Hepatocyte (in vitro differentiated cells): ENCODE results near the gene KIAA1614. TPM values are rescaled to one million over a fixed set of nuclear protein-coding genes. Genes with fewer than 3 reads are reported as not detected.

Source experiments
- DNase-seq: peaks from one replicate; pipeline ENCODE4 v3.0.0-alpha.2; 2016; ENCODE audit warnings: low spot score
- H2AFZ ChIP-seq: fragments of 200-600 bp; sonication (generic); 2 replicates; pipeline ENCODE4 v1.6.0; 2016; ENCODE audit warnings: antibody characterized with exemption, mild to moderate bottlenecking
- H3K27ac ChIP-seq: fragments of 200-600 bp; sonication (generic); 2 replicates; pipeline ENCODE4 v1.5.1; 2016; ENCODE audit warnings: mild to moderate bottlenecking
- H3K27me3 ChIP-seq: fragments of 200-600 bp; sonication (generic); 2 replicates; pipeline ENCODE4 v1.6.1; 2016
- H3K36me3 ChIP-seq: fragments of 200-600 bp; sonication (generic); replicated peaks from 2 replicates; pipeline ENCODE4 v1.5.1; 2016; ENCODE audit warnings: low read depth; ENCODE audit not compliant: insufficient read depth
- H3K4me1 ChIP-seq: fragments of 200-600 bp; sonication (generic); 2 replicates; pipeline ENCODE4 v1.5.1; 2016; ENCODE audit warnings: mild to moderate bottlenecking, moderate library complexity; ENCODE audit not compliant: insufficient read depth
- H3K4me2 ChIP-seq: fragments of 200-600 bp; sonication (generic); 2 replicates; pipeline ENCODE4 v1.6.0; 2016
- H3K4me3 ChIP-seq: fragments of 200-600 bp; sonication (generic); 2 replicates; pipeline ENCODE4 v1.5.1; 2016; ENCODE audit warnings: mild to moderate bottlenecking
- H3K79me2 ChIP-seq: fragments of 200-600 bp; sonication (generic); 2 replicates; pipeline ENCODE4 v1.6.0; 2017; ENCODE audit warnings: mild to moderate bottlenecking
- H3K9me2 ChIP-seq: fragments of 200-600 bp; sonication (generic); replicated peaks from 2 replicates; pipeline ENCODE4 v1.6.0; 2017; ENCODE audit warnings: mild to moderate bottlenecking; ENCODE audit not compliant: insufficient read depth
- H3K9me3 ChIP-seq: fragments of 200-600 bp; sonication (generic); 2 replicates; pipeline ENCODE4 v1.5.1; 2016; ENCODE audit warnings: low read depth, mild to moderate bottlenecking
- H4K20me1 ChIP-seq: fragments of 200-600 bp; sonication (generic); 2 replicates; pipeline ENCODE4 v1.6.0; 2016; ENCODE audit warnings: mild to moderate bottlenecking; ENCODE audit not compliant: insufficient read depth, poor library complexity, severe bottlenecking
- EZH2 ChIP-seq: fragments of 200-600 bp; sonication (generic); IDR thresholded peaks from 2 replicates; pipeline ENCODE4 v1.6.1; 2016; ENCODE audit warnings: antibody characterized with exemption, mild to moderate bottlenecking, borderline replicate concordance
- EZH2phosphoT487 ChIP-seq: fragments of 200-600 bp; sonication (generic); IDR thresholded peaks from one replicate; pipeline ENCODE4 v1.6.1; 2018; ENCODE audit warnings: antibody characterized with exemption, mild to moderate bottlenecking, low read depth, moderate library complexity; ENCODE audit not compliant: unreplicated experiment, severe bottlenecking
- WGBS: methylation state at CpG from one replicate; pipeline ENCODE4 v1.1.6; 2016; ENCODE audit warnings: low lambda C conversion rate; ENCODE audit errors: missing lambda C conversion rate; 5-methylcytosine and 5-hydroxymethylcytosine counted together
- polyA plus RNA-seq: library from polyadenylated mRNA; unstranded; fragments of >200 nt; fragmentation: Nextera tagmentation; extraction: Ambion mirVana; gene quantifications from 2 replicates; pipeline ENCODE4 v1.2.1, GENCODE V29; 2016
- total RNA-seq: library from RNA; depleted of rRNA; stranded (reverse); fragments of >200 nt; gene quantifications from 2 replicates; pipeline ENCODE4 v1.2.3, GENCODE V29; 2014
- TF ChIP-seq, protein P1 (sequence below): fragments of 200-600 bp; sonication (generic); IDR thresholded peaks from 2 replicates; pipeline ENCODE4 v1.5.1; 2016; ENCODE audit warnings: antibody characterized with exemption, mild to moderate bottlenecking; ENCODE audit not compliant: poor library complexity

Gene KIAA1614
- total and polyA plus RNA-seq, 2 experiments from 2014 or later: 2.5 to 2.6 TPM

DNA sequence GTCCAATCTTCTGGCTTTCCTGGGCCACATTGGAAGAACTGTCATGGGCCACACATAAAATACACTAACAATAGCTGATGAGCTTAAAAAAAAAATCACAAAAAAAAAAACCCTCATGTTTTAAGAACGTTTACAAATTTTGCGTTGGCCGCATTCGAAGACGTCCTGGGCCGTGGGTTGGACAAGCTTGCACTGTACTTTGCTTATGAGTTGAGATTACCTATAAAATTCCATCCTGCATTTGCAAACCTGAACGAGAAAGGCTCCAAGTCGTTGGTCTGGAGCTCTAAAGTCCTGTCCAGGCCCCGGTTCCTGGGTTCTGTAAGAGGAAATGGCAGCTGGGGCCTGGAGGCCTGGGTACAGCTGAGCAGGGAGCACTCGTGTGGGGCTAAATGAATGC lies 51.4 kb downstream of the KIAA1614 start:
- H3K9me2 ChIP-seq: no peaks in the 10 kb centered on the region
- no peaks in the 10 kb centered on the region for H3K36me3 ChIP-seq
- H3K27ac ChIP-seq: no peak overlapping the region
- H3K79me2 ChIP-seq: no peaks in the 10 kb centered on the region
- H2AFZ ChIP-seq: no peak overlapping the region
- no peak overlapping the region for H3K4me2 ChIP-seq
- TF ChIP-seq, protein P1, sequence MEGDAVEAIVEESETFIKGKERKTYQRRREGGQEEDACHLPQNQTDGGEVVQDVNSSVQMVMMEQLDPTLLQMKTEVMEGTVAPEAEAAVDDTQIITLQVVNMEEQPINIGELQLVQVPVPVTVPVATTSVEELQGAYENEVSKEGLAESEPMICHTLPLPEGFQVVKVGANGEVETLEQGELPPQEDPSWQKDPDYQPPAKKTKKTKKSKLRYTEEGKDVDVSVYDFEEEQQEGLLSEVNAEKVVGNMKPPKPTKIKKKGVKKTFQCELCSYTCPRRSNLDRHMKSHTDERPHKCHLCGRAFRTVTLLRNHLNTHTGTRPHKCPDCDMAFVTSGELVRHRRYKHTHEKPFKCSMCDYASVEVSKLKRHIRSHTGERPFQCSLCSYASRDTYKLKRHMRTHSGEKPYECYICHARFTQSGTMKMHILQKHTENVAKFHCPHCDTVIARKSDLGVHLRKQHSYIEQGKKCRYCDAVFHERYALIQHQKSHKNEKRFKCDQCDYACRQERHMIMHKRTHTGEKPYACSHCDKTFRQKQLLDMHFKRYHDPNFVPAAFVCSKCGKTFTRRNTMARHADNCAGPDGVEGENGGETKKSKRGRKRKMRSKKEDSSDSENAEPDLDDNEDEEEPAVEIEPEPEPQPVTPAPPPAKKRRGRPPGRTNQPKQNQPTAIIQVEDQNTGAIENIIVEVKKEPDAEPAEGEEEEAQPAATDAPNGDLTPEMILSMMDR: no peak
- TF ChIP-seq EZH2phosphoT487 (no peak), EZH2 (no peak)
- no peak overlapping the region for H3K4me3 ChIP-seq
- no peaks in the 10 kb centered on the region for H3K9me3 ChIP-seq
- WGBS: 87% methylated on average over 10 of the region's 10 CpGs
- H3K4me1 ChIP-seq: no peaks in the 10 kb centered on the region
- no peaks in the 10 kb centered on the region for H3K27me3 ChIP-seq
- DNase-seq: no peak
- H4K20me1 ChIP-seq: peaks cover 4% of the 10 kb centered on the region

DNA sequence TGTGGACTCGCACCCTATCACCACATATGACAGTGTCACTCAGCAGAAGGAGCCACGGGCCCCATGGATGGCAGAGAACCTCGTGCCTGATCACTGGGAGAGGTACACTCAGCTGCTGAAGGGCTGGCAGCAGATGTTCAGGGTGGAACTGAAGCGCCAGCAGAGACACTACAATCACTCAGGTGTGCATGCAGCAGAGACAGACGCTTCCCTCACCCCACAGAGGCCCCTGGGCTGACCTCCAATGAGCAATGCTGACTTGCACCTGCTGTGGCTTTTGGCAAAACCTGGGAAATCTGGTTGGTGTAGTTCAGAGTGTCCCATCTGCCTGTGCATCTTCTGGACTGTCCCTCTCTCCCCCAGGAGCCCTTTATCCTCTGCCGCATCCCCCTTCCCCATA lies 51.9 kb downstream of the KIAA1614 start:
- no peak overlapping the region for H3K4me3 ChIP-seq
- H3K9me2 ChIP-seq: no peaks in the 10 kb centered on the region
- no peak overlapping the region for H3K4me2 ChIP-seq
- TF ChIP-seq EZH2: no peak
- TF ChIP-seq, protein P1: no peak
- H2AFZ ChIP-seq: no peak overlapping the region
- no peaks in the 10 kb centered on the region for H3K79me2 ChIP-seq
- H3K36me3 ChIP-seq: no peaks in the 10 kb centered on the region
- no peak overlapping the region for H3K27ac ChIP-seq
- no peaks in the 10 kb centered on the region for H3K4me1 ChIP-seq
- WGBS: 95% methylated on average over 6 of the region's 6 CpGs
- no peaks in the 10 kb centered on the region for H3K27me3 ChIP-seq
- no peak for DNase-seq
- H3K9me3 ChIP-seq: no peaks in the 10 kb centered on the region
- peaks cover 4% of the 10 kb centered on the region for H4K20me1 ChIP-seq

DNA sequence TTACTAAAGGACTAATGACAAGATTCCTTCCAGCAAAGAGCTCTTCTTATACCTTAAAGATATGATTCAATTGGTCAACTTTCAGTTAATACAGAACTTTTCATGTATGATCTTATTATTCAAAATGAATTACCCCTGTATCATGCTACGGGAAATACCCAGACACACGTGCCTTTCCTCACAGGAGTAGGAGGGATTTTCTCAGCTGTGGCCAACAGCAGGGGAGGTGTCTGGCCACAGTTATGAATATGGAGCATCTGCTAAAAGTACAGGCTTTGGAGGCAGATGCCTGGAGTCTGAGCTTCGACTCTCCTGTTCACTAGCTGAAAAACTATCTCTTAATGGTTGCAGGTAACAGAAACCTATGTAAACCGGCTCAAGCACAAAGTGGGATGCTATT lies 53.6 kb downstream of the KIAA1614 start:
- H3K9me3 ChIP-seq: no peaks in the 10 kb centered on the region
- no peaks in the 10 kb centered on the region for H3K79me2 ChIP-seq
- no peak overlapping the region for H3K4me3 ChIP-seq
- 92% methylated on average over 4 of the region's 4 CpGs for WGBS
- H3K4me1 ChIP-seq: no peaks in the 10 kb centered on the region
- H2AFZ ChIP-seq: no peak overlapping the region
- H4K20me1 ChIP-seq: peaks cover 4% of the 10 kb centered on the region
- no peak for TF ChIP-seq EZH2phosphoT487
- no peak for TF ChIP-seq EZH2
- TF ChIP-seq, protein P1: no peak
- H3K27ac ChIP-seq: no peak overlapping the region
- no peak for DNase-seq
- H3K36me3 ChIP-seq: no peaks in the 10 kb centered on the region
- H3K4me2 ChIP-seq: no peak overlapping the region
- H3K9me2 ChIP-seq: no peaks in the 10 kb centered on the region
- H3K27me3 ChIP-seq: no peaks in the 10 kb centered on the region
